DLD1 (cell line): ENCODE measurements around the gene ZMYND8.
"Not testable (repeated sequence)": the region's sequence is repeated elsewhere in the genome, so short reads cannot be mapped to it uniquely, and the experiment has no call there.

ENCODE experiments used
- in situ Hi-C: cut with HindIII; loops from 2 replicates; pipeline ENCODE4 v1.10.0; 2017; ENCODE audit warnings: low sequenced_read_pairs

ZMYND8 gene

GRCh38 chr20:47195573-47195972, 160.9 kb downstream of the ZMYND8 start:
- in situ Hi-C loops: no loop called here

- in situ Hi-C loops: no loop called here
Measured at GRCh38 chr20:47191956-47192355, 164.5 kb downstream of the ZMYND8 start.

- in situ Hi-C loops: no loop called here
Measured at GRCh38 chr20:47191074-47191673, 165.3 kb downstream of the ZMYND8 start.

- in situ Hi-C loops: no loop called here
Measured at GRCh38 chr20:47189060-47189459, 167.4 kb downstream of the ZMYND8 start.

- in situ Hi-C loops: no loop called here
Measured at GRCh38 chr20:47188540-47188939, 168.0 kb downstream of the ZMYND8 start.

- in situ Hi-C loops: no loop called here
Measured at GRCh38 chr20:47187450-47188195, 168.9 kb downstream of the ZMYND8 start.

- in situ Hi-C loops: no loop called here
Measured at GRCh38 chr20:47183367-47183766, 173.1 kb downstream of the ZMYND8 start.

- in situ Hi-C loops: no loop called here
Measured at GRCh38 chr20:47181056-47181862, 175.2 kb downstream of the ZMYND8 start.

- in situ Hi-C loops: no loop called here
Measured at GRCh38 chr20:47179267-47179666, 177.2 kb downstream of the ZMYND8 start.

GRCh38 chr20:47178851-47179250, 177.6 kb downstream of the ZMYND8 start:
- in situ Hi-C loops: no loop called here

- in situ Hi-C loops: no loop called here
Measured at GRCh38 chr20:47178277-47178676, 178.2 kb downstream of the ZMYND8 start.

- in situ Hi-C loops: not testable (repeated sequence)
Measured at GRCh38 chr20:47176217-47176616, 180.3 kb downstream of the ZMYND8 start.

GRCh38 chr20:47175493-47175892, 181.0 kb downstream of the ZMYND8 start:
- in situ Hi-C loops: no loop called here

- in situ Hi-C loops: no loop called here
Measured at GRCh38 chr20:47174456-47175243, 181.8 kb downstream of the ZMYND8 start.

- in situ Hi-C loops: no loop called here
Measured at GRCh38 chr20:47173596-47174216, 182.8 kb downstream of the ZMYND8 start.

- in situ Hi-C loops: no loop called here
Measured at GRCh38 chr20:47172579-47172978, 183.9 kb downstream of the ZMYND8 start.

GRCh38 chr20:47167846-47168245, 188.7 kb downstream of the ZMYND8 start:
- in situ Hi-C loops: no loop called here

GRCh38 chr20:47165376-47165865, 191.1 kb downstream of the ZMYND8 start:
- in situ Hi-C loops: no loop called here

- in situ Hi-C loops: loop anchor here (5.0 kb wide), 1 partner anchor 37 kb away; no protein-coding TSS in a partner anchor
Measured at GRCh38 chr20:47164140-47164539, 192.4 kb downstream of the ZMYND8 start.

- in situ Hi-C loops: loop anchor here (5.0 kb wide), 1 partner anchor 34 kb away; no protein-coding TSS in a partner anchor
Measured at GRCh38 chr20:47161411-47161810, 195.1 kb downstream of the ZMYND8 start.
